GM12872 (cell line): ENCODE data around the gene APLP2.

Experiments used
- TF ChIP-seq, protein P1 (sequence below): IDR thresholded peaks from 3 replicates; pipeline ENCODE4 v1.5.1; 2011; ENCODE audit warnings: low read depth, mild to moderate bottlenecking, low read length, moderate library complexity; ENCODE audit not compliant: insufficient read depth

The APLP2 gene

DNA sequence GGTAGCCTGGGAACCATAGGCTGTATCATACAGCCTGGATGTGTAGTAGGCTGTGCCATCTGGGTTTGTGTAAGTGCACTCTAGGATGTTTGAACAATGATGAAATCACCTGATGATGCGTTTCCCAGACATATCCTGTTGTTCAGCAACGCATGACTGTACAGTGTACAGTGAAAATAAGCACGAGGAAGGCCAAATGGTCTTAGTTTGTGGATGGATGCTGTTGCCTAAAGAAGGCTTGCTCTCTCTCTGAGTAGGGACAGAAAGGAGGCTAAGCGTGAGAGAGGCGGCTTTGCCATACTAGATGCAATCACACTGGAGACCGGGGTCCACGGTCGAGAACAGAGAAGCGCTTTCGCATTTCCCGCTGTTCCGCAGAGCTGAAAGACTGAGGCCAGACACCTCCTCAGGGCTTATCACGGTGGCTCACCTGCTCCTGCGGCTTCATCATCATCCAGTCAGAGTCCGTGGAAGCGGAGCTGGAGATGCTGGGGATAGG lies 27.6 kb upstream of the APLP2 start:
- TF ChIP-seq, protein P1, sequence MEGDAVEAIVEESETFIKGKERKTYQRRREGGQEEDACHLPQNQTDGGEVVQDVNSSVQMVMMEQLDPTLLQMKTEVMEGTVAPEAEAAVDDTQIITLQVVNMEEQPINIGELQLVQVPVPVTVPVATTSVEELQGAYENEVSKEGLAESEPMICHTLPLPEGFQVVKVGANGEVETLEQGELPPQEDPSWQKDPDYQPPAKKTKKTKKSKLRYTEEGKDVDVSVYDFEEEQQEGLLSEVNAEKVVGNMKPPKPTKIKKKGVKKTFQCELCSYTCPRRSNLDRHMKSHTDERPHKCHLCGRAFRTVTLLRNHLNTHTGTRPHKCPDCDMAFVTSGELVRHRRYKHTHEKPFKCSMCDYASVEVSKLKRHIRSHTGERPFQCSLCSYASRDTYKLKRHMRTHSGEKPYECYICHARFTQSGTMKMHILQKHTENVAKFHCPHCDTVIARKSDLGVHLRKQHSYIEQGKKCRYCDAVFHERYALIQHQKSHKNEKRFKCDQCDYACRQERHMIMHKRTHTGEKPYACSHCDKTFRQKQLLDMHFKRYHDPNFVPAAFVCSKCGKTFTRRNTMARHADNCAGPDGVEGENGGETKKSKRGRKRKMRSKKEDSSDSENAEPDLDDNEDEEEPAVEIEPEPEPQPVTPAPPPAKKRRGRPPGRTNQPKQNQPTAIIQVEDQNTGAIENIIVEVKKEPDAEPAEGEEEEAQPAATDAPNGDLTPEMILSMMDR: no peak

- TF ChIP-seq, protein P1: no peak
Measured at GRCh38 chr11:130043575-130043974, 26.1 kb upstream of the APLP2 start.

DNA sequence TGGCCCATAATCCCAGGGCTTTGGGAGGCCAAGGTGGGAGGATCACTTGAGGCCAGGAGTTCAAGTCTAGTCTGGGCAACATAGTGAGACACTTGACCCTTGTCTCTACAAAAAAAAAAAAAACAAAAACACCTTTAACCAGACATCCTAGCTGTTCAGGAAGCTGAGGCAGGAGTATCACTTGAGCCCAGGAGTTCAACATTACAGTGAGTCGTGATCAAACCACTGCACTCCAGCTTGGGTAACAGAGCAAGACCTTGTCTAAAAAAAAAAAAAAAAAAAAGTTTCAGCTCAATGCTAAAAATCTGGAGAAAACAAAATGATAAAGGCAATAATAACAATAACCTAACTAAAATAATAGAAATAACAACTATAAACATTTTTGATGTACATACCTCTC lies 22.6 kb upstream of the APLP2 start:
- TF ChIP-seq, protein P1: no peak

- TF ChIP-seq, protein P1: no peak
Measured at GRCh38 chr11:130049328-130049771, 20.3 kb upstream of the APLP2 start.

GRCh38 chr11:130050257-130050656 lies 19.4 kb upstream of the APLP2 start:
- TF ChIP-seq, protein P1: no peak

DNA sequence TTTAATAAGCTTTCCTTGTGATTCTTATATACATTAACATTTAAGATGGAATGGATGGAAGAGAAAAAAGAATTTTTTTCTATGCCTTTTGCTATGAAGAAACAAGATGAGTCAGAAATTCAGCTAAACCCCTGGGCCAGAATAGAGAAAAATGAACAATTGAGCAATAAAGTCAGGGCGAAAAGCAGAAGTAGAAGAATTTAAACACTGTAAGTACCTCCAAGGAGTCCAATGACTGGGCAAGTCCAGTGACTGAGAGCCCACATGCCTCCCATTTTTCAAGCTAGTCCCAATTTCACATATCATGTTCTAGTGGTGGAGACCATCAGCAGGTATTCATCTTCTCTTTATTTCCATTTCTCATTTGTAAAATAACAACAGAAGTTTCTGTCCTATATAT lies 18.6 kb upstream of the APLP2 start:
- TF ChIP-seq, protein P1: no peak

GRCh38 chr11:130052567-130052966 lies 17.1 kb upstream of the APLP2 start:
- TF ChIP-seq, protein P1: no peak

GRCh38 chr11:130054966-130055365 lies 14.7 kb upstream of the APLP2 start:
- TF ChIP-seq, protein P1: no peak
